H9 (cell line): ENCODE results near the gene RBM22. TPM values are rescaled to one million over a fixed set of nuclear protein-coding genes. Genes with fewer than 3 reads are reported as not detected.

ENCODE experiments used
- DNase-seq: peaks from one replicate; pipeline ENCODE4 v3.0.0-alpha.2; 2017
- H2AFZ ChIP-seq: one replicate; pipeline ENCODE4 v1.6.1; 2013; ENCODE audit warnings: mild to moderate bottlenecking, low read length, control low read depth, moderate library complexity
- H2AK5ac ChIP-seq: 2 replicates; pipeline ENCODE4 v1.6.1; 2013; ENCODE audit warnings: low read length, control low read depth, mixed read lengths; ENCODE audit not compliant: insufficient read length
- H2BK120ac ChIP-seq: one replicate; pipeline ENCODE4 v1.6.1; 2013; ENCODE audit warnings: low read depth, mild to moderate bottlenecking, low read length, control low read depth, inconsistent platforms; ENCODE audit not compliant: poor library complexity, severe bottlenecking
- H2BK12ac ChIP-seq: 2 replicates; pipeline ENCODE4 v1.6.1; 2013; ENCODE audit warnings: low read length, control low read depth, mixed read lengths, low read depth; ENCODE audit not compliant: insufficient read length
- H2BK15ac ChIP-seq: 2 replicates; pipeline ENCODE4 v1.6.1; 2013; ENCODE audit warnings: low read depth, low read length, control low read depth
- H2BK20ac ChIP-seq: one replicate; pipeline ENCODE4 v1.6.1; 2013; ENCODE audit warnings: low read depth, mild to moderate bottlenecking, low read length, control low read depth, inconsistent platforms; ENCODE audit not compliant: poor library complexity, severe bottlenecking
- H2BK5ac ChIP-seq: 2 replicates; pipeline ENCODE4 v1.6.1; 2013; ENCODE audit warnings: low read length, control low read depth, mixed read lengths; ENCODE audit not compliant: insufficient read length
- H3K14ac ChIP-seq: 2 replicates; pipeline ENCODE4 v1.6.1; 2013; ENCODE audit warnings: low read length, control low read depth; ENCODE audit not compliant: insufficient read depth
- H3K18ac ChIP-seq: 2 replicates; pipeline ENCODE4 v1.6.1; 2013; ENCODE audit warnings: low read depth, mild to moderate bottlenecking, mixed read lengths, low read length, control low read depth; ENCODE audit not compliant: insufficient read length
- H3K23ac ChIP-seq: 2 replicates; pipeline ENCODE4 v1.6.1; 2013; ENCODE audit warnings: low read length, control low read depth, mixed read lengths, low read depth; ENCODE audit not compliant: insufficient read length
- H3K23me2 ChIP-seq: 2 replicates; pipeline ENCODE4 v1.6.1; 2013; ENCODE audit warnings: low read depth, mild to moderate bottlenecking, mixed read lengths, low read length, control low read depth; ENCODE audit not compliant: insufficient read length, poor library complexity, severe bottlenecking
- H3K27ac ChIP-seq: 2 replicates; pipeline ENCODE4 v1.5.1; 2013; ENCODE audit warnings: low read length, control low read depth, mixed read lengths, low read depth; ENCODE audit not compliant: insufficient read length
- H3K27me3 ChIP-seq: 2 replicates; pipeline ENCODE4 v1.6.1; 2013; ENCODE audit warnings: low read length, control low read depth, inconsistent platforms; ENCODE audit not compliant: insufficient read depth
- H3K4ac ChIP-seq: 2 replicates; pipeline ENCODE4 v1.6.1; 2013; ENCODE audit warnings: low read depth, mild to moderate bottlenecking, control low read depth, inconsistent platforms, low read length, moderate library complexity
- H3K4me1 ChIP-seq: 2 replicates; pipeline ENCODE4 v1.6.1; 2013; ENCODE audit warnings: low read length, control low read depth, inconsistent platforms; ENCODE audit not compliant: insufficient read depth
- H3K4me2 ChIP-seq: 2 replicates; pipeline ENCODE4 v1.6.1; 2013; ENCODE audit warnings: low read length, control low read depth, mixed read lengths; ENCODE audit not compliant: insufficient read length, insufficient read depth
- H3K56ac ChIP-seq: 2 replicates; pipeline ENCODE4 v1.6.1; 2013; ENCODE audit warnings: low read depth, mild to moderate bottlenecking, mixed read lengths, low read length, control low read depth; ENCODE audit not compliant: insufficient read length
- H3K79me1 ChIP-seq: 2 replicates; pipeline ENCODE4 v1.6.1; 2013; ENCODE audit warnings: low read depth, mild to moderate bottlenecking, moderate library complexity, low read length, control low read depth, inconsistent platforms; ENCODE audit not compliant: insufficient read depth, poor library complexity, severe bottlenecking
- H3K79me2 ChIP-seq: 2 replicates; pipeline ENCODE4 v1.6.1; 2013; ENCODE audit warnings: low read length, control low read depth, inconsistent platforms; ENCODE audit not compliant: insufficient read depth
- H3K9ac ChIP-seq: 2 replicates; pipeline ENCODE4 v1.6.1; 2013; ENCODE audit warnings: low read length, control low read depth, mixed read lengths; ENCODE audit not compliant: insufficient read length; ENCODE audit errors: extremely low read depth
- H3K9me3 ChIP-seq: one replicate; pipeline ENCODE4 v1.6.1; 2013; ENCODE audit warnings: low read depth, low read length, inconsistent platforms; ENCODE audit not compliant: control insufficient read depth
- H3T11ph ChIP-seq: one replicate; pipeline ENCODE4 v1.6.1; 2013; ENCODE audit warnings: mild to moderate bottlenecking, low read length, control low read depth, inconsistent platforms
- H4K20me1 ChIP-seq: one replicate; pipeline ENCODE4 v1.6.1; 2013; ENCODE audit not compliant: control insufficient read depth, insufficient read length, insufficient read depth
- H4K5ac ChIP-seq: 2 replicates; pipeline ENCODE4 v1.6.1; 2013; ENCODE audit warnings: low read depth, mild to moderate bottlenecking, mixed read lengths, low read length, control low read depth; ENCODE audit not compliant: insufficient read length
- H4K8ac ChIP-seq: replicated peaks from 2 replicates; pipeline ENCODE4 v1.6.1; 2013; ENCODE audit warnings: low read length, control low read depth, mixed read lengths, low read depth; ENCODE audit not compliant: insufficient read length
- H4K91ac ChIP-seq: 2 replicates; pipeline ENCODE4 v1.6.1; 2013; ENCODE audit warnings: low read depth, mild to moderate bottlenecking, moderate library complexity, mixed read lengths, low read length, control low read depth; ENCODE audit not compliant: insufficient read length
- H3K27ac Mint-ChIP-seq, 3 experiments: 2 replicates in 2 of 3; 3 replicates in 1 of 3; pipeline ENCODE4 v1.8.0; 2020 to 2021; ENCODE audit warnings: mixed read lengths in 3 of 3, mild to moderate bottlenecking in 1 of 3, moderate library complexity in 1 of 3
- H3K27me3 Mint-ChIP-seq: 2 replicates; pipeline ENCODE4 v1.8.0; 2021; ENCODE audit warnings: low read depth, mild to moderate bottlenecking, moderate library complexity, mixed read lengths
- H3K36me3 Mint-ChIP-seq, 3 experiments: 2 replicates in 2 of 3; 3 replicates in 1 of 3; pipeline ENCODE4 v1.8.0; 2020 to 2021; ENCODE audit warnings: low read depth in 3 of 3, mixed read lengths in 3 of 3; ENCODE audit not compliant: insufficient read depth in 1 of 3
- H3K4me1 Mint-ChIP-seq, 2 experiments: 2 replicates each; pipeline ENCODE4 v1.8.0; 2020; ENCODE audit warnings: mixed read lengths in 2 of 2
- H3K4me3 Mint-ChIP-seq, 2 experiments: 2 replicates in 1 of 2; 3 replicates in 1 of 2; pipeline ENCODE4 v1.8.0; 2020 to 2021; ENCODE audit warnings: mild to moderate bottlenecking in 2 of 2, mixed read lengths in 2 of 2, moderate library complexity in 1 of 2
- H3K9me3 Mint-ChIP-seq, 2 experiments: 2 replicates in 1 of 2; 3 replicates in 1 of 2; pipeline ENCODE4 v1.8.0; 2020; ENCODE audit warnings: mild to moderate bottlenecking in 2 of 2, mixed read lengths in 2 of 2, moderate library complexity in 1 of 2
- CTCF ChIP-seq: fragments of 200-600 bp; sonication (generic); conservative IDR thresholded peaks from 3 replicates; pipeline ENCODE4 v1.8.0; 2021; ENCODE audit warnings: antibody characterized with exemption, mild to moderate bottlenecking
- WGBS: extraction: QIAGEN DNeasy Blood & Tissue Kit; methylation state at CpG from one replicate; pipeline ENCODE4 v1.1.7; 2013; ENCODE audit warnings: missing lambda C conversion rate, low lambda C conversion rate, mixed read lengths; ENCODE audit not compliant: insufficient read length; ENCODE audit errors: extremely low coverage; 5-methylcytosine and 5-hydroxymethylcytosine counted together
- total RNA-seq: library from RNA; stranded (reverse); gene quantifications from 2 replicates; pipeline ENCODE4 v1.2.1, GENCODE V29; 2021

RBM22 gene
- total RNA-seq, 1 experiment from 2014 or later, result 47.0 TPM

GRCh38 chr5:150645070-150645700 lies 55.7 kb downstream of the RBM22 start:
- Histone ChIP-seq H3K56ac (no peak overlapping the region), H3K23me2 (no peaks in the 10 kb centered on the region), H4K5ac (no peak overlapping the region), H3K27me3 (no peaks in the 10 kb centered on the region), H2BK5ac (no peak overlapping the region), H3K79me2 (no peaks in the 10 kb centered on the region), H2BK120ac (no peak overlapping the region), H3K9ac (no peak overlapping the region), H3K4me1 (peaks cover 2% of the 10 kb centered on the region; the same call in 1 of the 2 replicates), H4K20me1 (no peaks in the 10 kb centered on the region), H3K79me1 (no peaks in the 10 kb centered on the region), H4K91ac (no peak overlapping the region), H3K4ac (no peak overlapping the region), H3K18ac (no peak overlapping the region), H2AK5ac (no peak overlapping the region), H2BK12ac (no peak overlapping the region), H2AFZ (no peak overlapping the region), H3K27ac (no peak overlapping the region), H3K4me2 (no peak overlapping the region), H4K8ac (no peak overlapping the region), H2BK20ac (no peak overlapping the region), H3K23ac (no peak overlapping the region), H2BK15ac (no peak overlapping the region), H3K9me3 (no peaks in the 10 kb centered on the region), H3T11ph (no peak overlapping the region), H3K14ac (no peak overlapping the region)
- no CpG with 5 or more reads among the region's 4 CpGs for WGBS
- DNase-seq, result no peak
- H3K27ac Mint-ChIP-seq, result peak overlapping the region in 1 of 3 experiments; percentile 77; a peak in 2 of 7 replicates
- no peak for TF ChIP-seq CTCF
- peaks cover 26 to 45% of the 10 kb centered on the region in 2 experiments for H3K4me1 Mint-ChIP-seq
- peaks cover 2% of the 10 kb centered on the region; the same call in 1 of the 2 replicates for H3K27me3 Mint-ChIP-seq
- no peak overlapping the region for H3K4me3 Mint-ChIP-seq
- no peaks in the 10 kb centered on the region for H3K9me3 Mint-ChIP-seq
- H3K36me3 Mint-ChIP-seq, result no peaks in the 10 kb centered on the region
